C4-2B (cell line): ENCODE results near the gene CLMP.

ENCODE experiments used
- H3K27ac ChIP-seq: fragments of 450-650 bp; 2 replicates; pipeline ENCODE4 v1.5.1; 2017
- CTCF ChIP-seq: fragments of 450-650 bp; conservative IDR thresholded peaks from 2 replicates; pipeline ENCODE4 v1.5.1; 2017; ENCODE audit warnings: mild to moderate bottlenecking
- ZFX ChIP-seq: fragments of 450-650 bp; IDR thresholded peaks from 2 replicates; pipeline ENCODE4 v1.6.1; 2017

CLMP gene

GRCh38 chr11:123056835-123057491 is 138.1 kb downstream of the CLMP start:
- H3K27ac ChIP-seq, result no peak overlapping the region
- TF ChIP-seq ZFX (no peak), CTCF (no peak)

GRCh38 chr11:123055191-123055901 is 139.7 kb downstream of the CLMP start:
- TF ChIP-seq ZFX (no peak), CTCF (no peak)
- no peak overlapping the region for H3K27ac ChIP-seq

- TF ChIP-seq ZFX (no peak), CTCF (peak; percentile 83)
- no peak overlapping the region for H3K27ac ChIP-seq
These were observed 140.6 kb downstream of the CLMP start for GRCh38 chr11:123054301-123055065.

GRCh38 chr11:123052901-123053721 is 141.9 kb downstream of the CLMP start:
- no peak for TF ChIP-seq CTCF
- no peak for TF ChIP-seq ZFX
- H3K27ac ChIP-seq, result no peak overlapping the region

DNA sequence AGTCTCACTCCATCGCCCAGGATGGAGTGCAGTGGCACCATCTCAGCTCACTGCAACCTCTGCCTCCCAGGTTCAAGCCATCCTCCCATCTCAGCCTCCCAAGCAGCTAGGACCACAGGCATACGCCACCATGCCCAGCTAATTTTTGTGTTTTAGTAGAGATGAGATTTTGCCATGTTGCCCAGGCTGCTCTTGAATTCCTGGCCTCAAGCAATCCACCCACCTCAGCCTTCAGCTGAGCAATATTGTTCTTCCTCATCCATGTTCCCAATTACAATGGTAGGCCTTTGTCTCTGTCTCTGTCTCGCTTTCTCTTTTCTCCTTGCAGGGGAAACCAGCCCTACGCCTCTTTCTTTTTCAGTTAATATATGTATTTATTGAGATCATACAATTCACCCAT is 143.4 kb downstream of the CLMP start:
- no peak for TF ChIP-seq CTCF
- no peak for TF ChIP-seq ZFX
- no peak overlapping the region for H3K27ac ChIP-seq

DNA sequence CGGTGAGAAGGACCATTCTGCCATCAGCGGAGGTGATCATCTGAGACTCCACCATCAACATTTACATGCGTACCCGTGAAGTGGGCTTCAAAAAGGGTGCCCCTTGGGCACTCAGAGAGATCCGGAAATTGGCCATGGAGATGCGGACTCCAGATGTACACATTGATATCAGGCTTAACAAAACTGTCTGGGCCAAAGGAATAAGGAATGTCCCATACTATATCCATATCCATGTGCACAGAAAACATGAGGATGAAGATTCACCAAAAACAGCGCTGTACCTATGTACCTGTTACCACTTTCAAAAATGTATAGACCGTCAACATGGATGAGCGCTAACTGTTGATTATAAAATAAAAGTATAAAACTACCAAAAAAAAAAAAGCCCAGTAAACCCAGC is 143.9 kb downstream of the CLMP start:
- no peak overlapping the region for H3K27ac ChIP-seq
- no peak for TF ChIP-seq CTCF
- TF ChIP-seq ZFX, result no peak
